Measurements from ENCODE around the gene PRKCE. TPM values are rescaled to one million over a fixed set of nuclear protein-coding genes. Genes with fewer than 3 reads are reported as not detected.

The PRKCE gene
- total RNA-seq, 1 experiment from 2014 or later = 14.8 TPM

DNA sequence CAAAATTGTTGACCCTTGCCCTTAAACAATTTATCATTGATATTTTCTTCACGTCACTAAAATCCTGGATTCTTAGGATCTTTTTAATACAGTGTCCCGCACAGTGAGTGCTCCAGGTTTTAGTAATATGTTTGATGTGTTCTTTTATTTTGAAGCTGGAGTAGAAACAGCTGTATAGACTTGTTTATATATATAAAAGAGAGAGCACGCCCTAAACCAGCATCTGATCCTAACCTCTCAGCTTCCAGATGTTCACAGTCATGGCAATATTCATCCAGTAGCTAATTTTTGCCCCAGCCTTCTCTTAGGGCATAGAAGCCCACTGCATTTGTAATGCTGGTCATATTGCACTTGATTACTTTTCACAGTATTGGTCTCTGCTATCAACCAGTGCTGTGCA, 475.7 kb downstream of the PRKCE start (continued):
- TF ChIP-seq, protein P1, sequence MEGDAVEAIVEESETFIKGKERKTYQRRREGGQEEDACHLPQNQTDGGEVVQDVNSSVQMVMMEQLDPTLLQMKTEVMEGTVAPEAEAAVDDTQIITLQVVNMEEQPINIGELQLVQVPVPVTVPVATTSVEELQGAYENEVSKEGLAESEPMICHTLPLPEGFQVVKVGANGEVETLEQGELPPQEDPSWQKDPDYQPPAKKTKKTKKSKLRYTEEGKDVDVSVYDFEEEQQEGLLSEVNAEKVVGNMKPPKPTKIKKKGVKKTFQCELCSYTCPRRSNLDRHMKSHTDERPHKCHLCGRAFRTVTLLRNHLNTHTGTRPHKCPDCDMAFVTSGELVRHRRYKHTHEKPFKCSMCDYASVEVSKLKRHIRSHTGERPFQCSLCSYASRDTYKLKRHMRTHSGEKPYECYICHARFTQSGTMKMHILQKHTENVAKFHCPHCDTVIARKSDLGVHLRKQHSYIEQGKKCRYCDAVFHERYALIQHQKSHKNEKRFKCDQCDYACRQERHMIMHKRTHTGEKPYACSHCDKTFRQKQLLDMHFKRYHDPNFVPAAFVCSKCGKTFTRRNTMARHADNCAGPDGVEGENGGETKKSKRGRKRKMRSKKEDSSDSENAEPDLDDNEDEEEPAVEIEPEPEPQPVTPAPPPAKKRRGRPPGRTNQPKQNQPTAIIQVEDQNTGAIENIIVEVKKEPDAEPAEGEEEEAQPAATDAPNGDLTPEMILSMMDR (IDR thresholded peaks at IDR 0.05 in 2 of 3, conservative IDR thresholded peaks at IDR 0.05 in 1 of 3; ENCODE audit: borderline replicate concordance in 1 of 3, insufficient read depth in 1 of 3, low read depth in 2 of 3, low read length in 2 of 3) = no peak
- TF ChIP-seq SRF (IDR thresholded peaks at IDR 0.05; ENCODE audit: low read depth) = no peak
- no peak for TF ChIP-seq POLR2A (IDR thresholded peaks at IDR 0.05; ENCODE audit: borderline replicate concordance, extremely low read depth, insufficient read depth, insufficient read length)

DNA sequence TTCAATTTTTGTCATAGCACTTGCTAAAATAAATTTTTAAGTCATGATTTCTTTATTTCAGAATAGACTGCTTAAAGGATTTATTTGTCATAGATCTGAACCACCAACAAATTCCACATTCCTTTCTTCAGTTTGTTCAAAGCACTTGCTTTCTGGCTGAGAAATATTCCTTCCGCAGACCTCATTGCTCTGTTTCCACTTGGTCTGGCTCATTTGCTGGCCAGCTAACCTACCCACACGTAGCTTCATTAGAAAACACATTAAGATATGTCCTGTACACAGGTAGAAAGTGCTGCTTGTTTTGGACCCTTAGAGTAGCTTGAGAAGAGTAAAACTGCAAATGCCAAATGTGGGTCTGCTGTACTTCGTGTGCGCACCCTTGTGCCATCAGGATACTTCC, 479.0 kb downstream of the PRKCE start:
- Histone ChIP-seq H4K20me1 (ENCODE audit: insufficient read depth) (no peaks in the 10 kb centered on the region), H3K36me3 (ENCODE audit: control insufficient read depth in 1 of 2, insufficient read depth in 2 of 2, low read length in 2 of 2) (no peaks in the 10 kb centered on the region), H3K27ac (ENCODE audit: low read depth, low read length) (no peak overlapping the region), H3K9me2 (ENCODE audit: insufficient read depth) (no peaks in the 10 kb centered on the region), H3K9ac (ENCODE audit: low read length) (no peak overlapping the region), H3K27me3 (ENCODE audit: insufficient read depth, low read length) (no peaks in the 10 kb centered on the region), H3K4me3 (replicated peaks in 1 of 2; ENCODE audit: low read depth in 1 of 2, low read length in 2 of 2) (no peak overlapping the region), H3K4me2 (ENCODE audit: low read length) (no peak overlapping the region), H2AFZ (ENCODE audit: low read depth, low read length, poor library complexity, severe bottlenecking) (no peak overlapping the region), H3K4me1 (ENCODE audit: control insufficient read depth in 1 of 2, insufficient read depth in 2 of 2, low read length in 2 of 2) (no peaks in the 10 kb centered on the region), H3K9me3 (ENCODE audit: control insufficient read depth in 1 of 2, insufficient read depth in 1 of 2, low read depth in 1 of 2, low read length in 2 of 2) (no peaks in the 10 kb centered on the region), H3K79me2 (ENCODE audit: insufficient read depth, low read length) (no peaks in the 10 kb centered on the region)
- intact Hi-C loops (cut with micrococcal nuclease) = no loop called here
- ChIA-PET CTCF (no interaction called here), POLR2A (no interaction called here), RAD21 (ENCODE audit: low non-redundant PET in 1 of 2, low total read pairs in 2 of 2, uncharacterized antibody in 2 of 2, unreplicated experiment in 2 of 2) (no interaction called here)
- DNase-seq (ENCODE audit: low read depth, low spot score) = no peak
- no TSS peak for BruUV-seq (replicated peaks)
- no peak for ATAC-seq
- TF ChIP-seq, protein P2, sequence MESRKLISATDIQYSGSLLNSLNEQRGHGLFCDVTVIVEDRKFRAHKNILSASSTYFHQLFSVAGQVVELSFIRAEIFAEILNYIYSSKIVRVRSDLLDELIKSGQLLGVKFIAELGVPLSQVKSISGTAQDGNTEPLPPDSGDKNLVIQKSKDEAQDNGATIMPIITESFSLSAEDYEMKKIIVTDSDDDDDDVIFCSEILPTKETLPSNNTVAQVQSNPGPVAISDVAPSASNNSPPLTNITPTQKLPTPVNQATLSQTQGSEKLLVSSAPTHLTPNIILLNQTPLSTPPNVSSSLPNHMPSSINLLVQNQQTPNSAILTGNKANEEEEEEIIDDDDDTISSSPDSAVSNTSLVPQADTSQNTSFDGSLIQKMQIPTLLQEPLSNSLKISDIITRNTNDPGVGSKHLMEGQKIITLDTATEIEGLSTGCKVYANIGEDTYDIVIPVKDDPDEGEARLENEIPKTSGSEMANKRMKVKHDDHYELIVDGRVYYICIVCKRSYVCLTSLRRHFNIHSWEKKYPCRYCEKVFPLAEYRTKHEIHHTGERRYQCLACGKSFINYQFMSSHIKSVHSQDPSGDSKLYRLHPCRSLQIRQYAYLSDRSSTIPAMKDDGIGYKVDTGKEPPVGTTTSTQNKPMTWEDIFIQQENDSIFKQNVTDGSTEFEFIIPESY (IDR thresholded peaks at IDR 0.05; ENCODE audit: extremely low read depth, insufficient replicate concordance, low read length) = no peak
- no peak for TF ChIP-seq ELF1 (IDR thresholded peaks at IDR 0.05; ENCODE audit: borderline replicate concordance, low read depth)
- no peak for TF ChIP-seq ZNF274 (IDR thresholded peaks at IDR 0.05; ENCODE audit: low read depth, low read length)
- TF ChIP-seq EGR1 (IDR thresholded peaks at IDR 0.05; ENCODE audit: low read depth) = no peak
- TF ChIP-seq, protein P3, sequence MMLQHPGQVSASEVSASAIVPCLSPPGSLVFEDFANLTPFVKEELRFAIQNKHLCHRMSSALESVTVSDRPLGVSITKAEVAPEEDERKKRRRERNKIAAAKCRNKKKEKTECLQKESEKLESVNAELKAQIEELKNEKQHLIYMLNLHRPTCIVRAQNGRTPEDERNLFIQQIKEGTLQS (IDR thresholded peaks at IDR 0.05) = no peak
- TF ChIP-seq, protein P1 (IDR thresholded peaks at IDR 0.05 in 2 of 3, conservative IDR thresholded peaks at IDR 0.05 in 1 of 3; ENCODE audit: borderline replicate concordance in 1 of 3, insufficient read depth in 1 of 3, low read depth in 2 of 3, low read length in 2 of 3) = no peak
- no peak for TF ChIP-seq SIN3A (IDR thresholded peaks at IDR 0.05; ENCODE audit: low read depth)
- no peak for TF ChIP-seq ZFX (IDR thresholded peaks at IDR 0.05)
